ENCODE measurements around the gene AK4.

DNA sequence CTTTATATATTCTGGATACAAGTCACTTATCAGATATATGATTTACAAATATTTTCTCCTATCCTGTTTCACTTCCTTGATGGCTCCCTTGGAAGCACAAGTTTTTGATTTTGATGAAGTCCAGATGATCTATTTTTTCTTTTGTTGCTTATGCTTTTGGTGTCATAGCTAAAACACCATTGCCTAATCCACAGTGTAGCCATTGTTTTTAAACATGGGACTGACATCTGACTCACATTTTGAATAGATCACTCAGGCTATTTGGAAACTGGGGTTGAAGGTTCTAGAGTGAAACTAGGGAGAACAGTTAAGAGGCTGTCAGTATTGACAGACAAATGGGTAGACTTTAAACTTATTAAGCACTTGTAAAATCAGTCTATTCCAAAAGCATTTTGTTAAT lies 16.6 kb downstream of the AK4 start:
- TF ChIP-seq SP1 (IDR thresholded peaks at IDR 0.05) (no peak), FOXK2 (IDR thresholded peaks at IDR 0.05) (no peak), FOXA1 (IDR thresholded peaks at IDR 0.05) (no peak), ELF4 (IDR thresholded peaks at IDR 0.05) (no peak), L3MBTL2 (conservative IDR thresholded peaks at IDR 0.05) (no peak), CTBP1 (IDR thresholded peaks at IDR 0.05; ENCODE audit: borderline replicate concordance) (no peak), ARNT (IDR thresholded peaks at IDR 0.05) (no peak), SUZ12 (IDR thresholded peaks at IDR 0.05) (no peak), PKNOX1 (IDR thresholded peaks at IDR 0.05) (no peak), FOXM1 (IDR thresholded peaks at IDR 0.05; ENCODE audit: borderline replicate concordance) (no peak), BHLHE40 (IDR thresholded peaks at IDR 0.05; ENCODE audit: borderline replicate concordance) (no peak), ZNF384 (IDR thresholded peaks at IDR 0.05) (no peak), HDGF (IDR thresholded peaks at IDR 0.05; ENCODE audit: borderline replicate concordance) (no peak)
